HepG2 (cell line): ENCODE data around the gene ALS2. TPM values are rescaled to one million over a fixed set of nuclear protein-coding genes. Genes with fewer than 3 reads are reported as not detected.

Experiments
- CHCHD3 ChIP-seq: sonication (generic); formaldehyde crosslinking; IDR thresholded peaks from 2 replicates; pipeline ENCODE4 v1.8.0; 2022; ENCODE audit warnings: mild to moderate bottlenecking, missing genetic modification reagents, moderate library complexity
- FOXJ3 ChIP-seq: sonication (generic); formaldehyde crosslinking; IDR thresholded peaks from 2 replicates; pipeline ENCODE4 v1.4.0; 2020; ENCODE audit warnings: missing genetic modification reagents, mild to moderate bottlenecking, borderline replicate concordance
- GZF1 ChIP-seq: sonication (generic); formaldehyde crosslinking; IDR thresholded peaks from 2 replicates; pipeline ENCODE4 v1.5.1; 2020; ENCODE audit warnings: mild to moderate bottlenecking, missing genetic modification reagents
- HMGXB3 ChIP-seq: sonication (generic); formaldehyde crosslinking; IDR thresholded peaks from 2 replicates; pipeline ENCODE4 v1.4.0; 2020; ENCODE audit warnings: missing genetic modification reagents, borderline replicate concordance
- MYC ChIP-seq: sonication (generic); formaldehyde crosslinking; IDR thresholded peaks from 2 replicates; pipeline ENCODE4 v1.9.0; 2021; ENCODE audit warnings: missing genetic modification reagents, borderline replicate concordance
- NFE2L1 ChIP-seq: sonication (generic); formaldehyde crosslinking; IDR thresholded peaks from 2 replicates; pipeline ENCODE4 v1.4.0; 2020; ENCODE audit warnings: missing genetic modification reagents, mild to moderate bottlenecking, borderline replicate concordance
- NR0B2 ChIP-seq: sonication (generic); formaldehyde crosslinking; IDR thresholded peaks from 2 replicates; pipeline ENCODE4 v1.4.0; 2020; ENCODE audit warnings: mild to moderate bottlenecking, missing genetic modification reagents
- NR2F2 ChIP-seq: IDR thresholded peaks from 2 replicates; pipeline ENCODE4 v1.6.1; 2012; ENCODE audit warnings: low read depth, inconsistent platforms, borderline replicate concordance
- PCBP2 ChIP-seq: fragments of 200-400 bp; formaldehyde crosslinking; optimal IDR thresholded peaks from 2 replicates; pipeline ENCODE3; 2018; ENCODE audit warnings: low read length, low read depth; ENCODE audit not compliant: poor library complexity, severe bottlenecking
- SALL2 ChIP-seq: sonication (generic); formaldehyde crosslinking; IDR thresholded peaks from 2 replicates; pipeline ENCODE4 v1.8.1; 2023; ENCODE audit warnings: mild to moderate bottlenecking, missing genetic modification reagents, inconsistent platforms
- SSRP1 ChIP-seq: IDR thresholded peaks from 2 replicates; pipeline ENCODE4 v1.6.1; 2016; ENCODE audit warnings: control low read depth
- STAT6 ChIP-seq: sonication (generic); formaldehyde crosslinking; IDR thresholded peaks from 2 replicates; pipeline ENCODE4 v1.4.0; 2020; ENCODE audit warnings: missing genetic modification reagents, mild to moderate bottlenecking, borderline replicate concordance
- ZFP36L2 ChIP-seq: sonication (generic); formaldehyde crosslinking; IDR thresholded peaks from 2 replicates; pipeline ENCODE4 v1.4.0; 2020; ENCODE audit warnings: missing genetic modification reagents
- ZFY ChIP-seq: sonication (generic); formaldehyde crosslinking; IDR thresholded peaks from 2 replicates; pipeline ENCODE4 v1.4.0; 2020; ENCODE audit warnings: missing genetic modification reagents
- ZFYVE20 ChIP-seq: sonication (generic); formaldehyde crosslinking; IDR thresholded peaks from 2 replicates; pipeline ENCODE4 v1.8.0; 2023; ENCODE audit warnings: low read depth, mild to moderate bottlenecking, moderate library complexity, missing genetic modification reagents, borderline replicate concordance
- ZNF121 ChIP-seq: sonication (generic); formaldehyde crosslinking; IDR thresholded peaks from 2 replicates; pipeline ENCODE4 v1.5.0; 2020; ENCODE audit warnings: mild to moderate bottlenecking, missing genetic modification reagents
- ZNF136 ChIP-seq: sonication (generic); formaldehyde crosslinking; IDR thresholded peaks from 2 replicates; pipeline ENCODE4 v1.8.1; 2022; ENCODE audit warnings: low read depth, mild to moderate bottlenecking, moderate library complexity, missing genetic modification reagents
- ZNF224 ChIP-seq: sonication (generic); formaldehyde crosslinking; IDR thresholded peaks from 2 replicates; pipeline ENCODE4 v1.5.0; 2020; ENCODE audit warnings: mild to moderate bottlenecking, missing genetic modification reagents
- ZNF343 ChIP-seq: sonication (generic); formaldehyde crosslinking; IDR thresholded peaks from 2 replicates; pipeline ENCODE4 v1.4.0; 2020; ENCODE audit warnings: mild to moderate bottlenecking, missing genetic modification reagents
- ZNF512 ChIP-seq: sonication (generic); formaldehyde crosslinking; IDR thresholded peaks from 2 replicates; pipeline ENCODE4 v1.4.0; 2020; ENCODE audit warnings: mild to moderate bottlenecking, missing genetic modification reagents
- ZNF557 ChIP-seq: sonication (generic); formaldehyde crosslinking; IDR thresholded peaks from 2 replicates; pipeline ENCODE4 v1.4.0; 2020; ENCODE audit warnings: missing genetic modification reagents
- ZNF652 ChIP-seq: IDR thresholded peaks from 2 replicates; pipeline ENCODE4 v1.6.1; 2016; ENCODE audit warnings: low read depth, borderline replicate concordance
- polyA plus RNA-seq, 8 experiments: library from polyadenylated mRNA; depleted of rRNA in 3 of 8; stranded (reverse) in 7 of 8; unstranded in 1 of 8; fragments of >200 nt; fragmentation: Illumina TruSeq in 4 of 8; extraction: Trizol in 4 of 8; gene quantifications; 2 replicates each; pipeline versions ENCODE4 v1.2.1 to v1.2.3, GENCODE V29; 2011 to 2016; ENCODE audit warnings: low read depth in 4 of 8, missing spikeins in 1 of 8, mixed read lengths in 1 of 8; ENCODE audit not compliant: insufficient read depth in 1 of 8
- total RNA-seq, 5 experiments: library from RNA; depleted of rRNA; stranded (reverse); fragments of >200 nt; fragmentation: Illumina TruSeq; extraction: Trizol; gene quantifications; 2 replicates each; pipeline ENCODE4 v1.2.3, GENCODE V29; 2016; ENCODE audit warnings: low read depth in 1 of 5

Gene ALS2
- total and polyA plus RNA-seq, 2 of the 13 experiments (the other 11 are each of a cell fraction or from before 2014, with no cell fraction given), result 12.7 to 19.3 TPM

- TF ChIP-seq HMGXB3 (CRISPR knock-in tag) (no peak), SSRP1 (CRISPR knock-in tag) (no peak), ZNF136 (CRISPR knock-in tag) (no peak), NFE2L1 (CRISPR knock-in tag) (peak; percentile 76; the same call in 1 of the 2 replicates), STAT6 (CRISPR knock-in tag) (0 out of 2 replicates have a peak, but pooled peaks have one; percentile 41), ZNF224 (no peak), FOXJ3 (CRISPR knock-in tag) (no peak), PCBP2 (no peak), NR0B2 (CRISPR knock-in tag) (no peak), ZFP36L2 (no peak), ZFYVE20 (CRISPR knock-in tag) (no peak), ZNF557 (CRISPR knock-in tag) (0 out of 2 replicates have a peak, but pooled peaks have one; percentile 70), GZF1 (CRISPR knock-in tag) (no peak), ZNF652 (CRISPR knock-in tag) (no peak), ZNF343 (no peak), MYC (CRISPR knock-in tag) (peak; percentile 30; the same call in 1 of the 2 replicates), NR2F2 (no peak; the same call in 1 of the 2 replicates), ZFY (CRISPR knock-in tag) (no peak), ZNF512 (CRISPR knock-in tag) (0 out of 2 replicates have a peak, but pooled peaks have one; percentile 34), CHCHD3 (peak; percentile 42; the same call in 1 of the 2 replicates), ZNF121 (CRISPR knock-in tag) (0 out of 2 replicates have a peak, but pooled peaks have one; percentile 35), SALL2 (CRISPR knock-in tag) (no peak)
Measured at GRCh38 chr2:201781557-201782051, 871 bp upstream of the ALS2 start (continued).
